ENCODE data around the gene STIL.

- TF ChIP-seq POLR2A (IDR thresholded peaks at IDR 0.05; ENCODE audit: low read length) (no peak), GATA1 (IDR thresholded peaks at IDR 0.05; ENCODE audit: low read depth, low read length) (no peak)
These were observed 101.2 kb downstream of the STIL start for GRCh38 chr1:47212636-47213229.

Measured in erythroblast (primary cell).